ENCODE measurements around the gene MYO10.
"Not testable (repeated sequence)": the region's sequence is repeated elsewhere in the genome, so short reads cannot be mapped to it uniquely, and the experiment has no call there.

Gene MYO10

DNA sequence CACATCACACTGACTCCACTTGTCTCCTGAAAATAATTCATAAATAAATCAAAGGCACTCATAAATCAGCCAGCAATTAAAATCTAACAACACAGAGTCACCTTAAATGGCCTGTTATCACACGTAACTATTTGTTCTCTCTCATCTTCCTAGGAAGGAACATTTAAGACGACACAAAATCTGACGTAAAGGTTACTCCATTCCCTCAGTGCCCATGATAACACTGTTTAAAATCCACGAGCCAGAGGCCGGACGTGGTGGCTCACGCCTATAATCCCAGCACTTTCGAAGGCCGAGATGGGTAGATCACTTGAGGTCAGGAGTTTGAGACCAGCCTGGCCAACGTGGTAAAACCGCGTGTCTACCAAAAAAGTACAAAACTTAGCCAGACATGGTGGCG lies 56.4 kb downstream of the MYO10 start:
- Mint-ChIP-seq H3K27ac (no peak overlapping the region), H3K36me3 (no peaks in the 10 kb centered on the region), H3K4me1 (no peaks in the 10 kb centered on the region), H3K27me3 (no peaks in the 10 kb centered on the region), H3K9me3 (peaks cover 1 to 2% of the 10 kb centered on the region in 2 donors), H3K4me3 (no peak overlapping the region)
- DNase-seq (no peak), ATAC-seq (replicated peaks) (no peak)

- H3K4me3 Mint-ChIP-seq = no peak overlapping the region
- no peaks in the 10 kb centered on the region for H3K27me3 Mint-ChIP-seq
- H3K27ac Mint-ChIP-seq = no peak overlapping the region
- H3K4me1 Mint-ChIP-seq = no peaks in the 10 kb centered on the region
- H3K9me3 Mint-ChIP-seq = peaks cover 5 to 6% of the 10 kb centered on the region in 2 donors
- ATAC-seq (replicated peaks) (no peak), DNase-seq (no peak)
- peaks cover 0 to 3% of the 10 kb centered on the region in 2 donors for H3K36me3 Mint-ChIP-seq
These were observed 56.9 kb downstream of the MYO10 start for GRCh38 chr5:16879191-16879590.

DNA sequence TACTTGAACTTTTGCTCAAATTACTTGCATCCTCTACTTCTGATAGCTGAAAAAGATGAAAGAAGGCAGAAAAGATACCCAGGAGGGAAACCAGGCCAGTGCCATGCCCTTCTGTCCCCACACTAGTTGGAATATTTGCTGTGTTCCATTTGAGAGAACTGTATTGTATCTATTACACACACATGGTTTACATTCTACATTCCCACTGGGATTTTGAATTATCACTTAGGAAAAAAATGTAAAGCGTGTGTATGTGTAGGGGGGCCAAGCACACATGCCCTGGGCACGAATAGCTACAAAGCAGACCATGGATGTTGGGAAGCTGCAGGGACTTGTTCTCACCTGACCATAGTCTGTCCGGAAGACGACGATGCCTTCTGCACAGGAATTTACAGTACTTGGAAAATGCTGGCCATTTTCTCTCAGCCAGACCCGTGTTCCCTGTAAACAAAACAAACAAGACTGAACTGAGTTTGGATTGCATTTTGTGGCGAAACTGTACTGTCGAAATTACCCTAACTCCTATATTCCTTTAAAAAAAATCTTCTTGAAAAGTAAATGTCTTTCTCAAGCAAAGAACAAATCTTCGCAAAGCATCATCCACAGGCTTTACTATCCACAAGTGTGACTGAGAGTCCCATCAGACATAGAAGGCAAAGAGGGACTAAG lies 58.7 kb downstream of the MYO10 start:
- H3K27me3 Mint-ChIP-seq = no peaks in the 10 kb centered on the region
- H3K4me1 Mint-ChIP-seq = no peaks in the 10 kb centered on the region
- no peak overlapping the region for H3K27ac Mint-ChIP-seq
- H3K36me3 Mint-ChIP-seq = peaks cover 0 to 3% of the 10 kb centered on the region in 2 donors
- H3K9me3 Mint-ChIP-seq = peaks cover 11 to 14% of the 10 kb centered on the region in 2 donors
- no peak for ATAC-seq (replicated peaks)
- DNase-seq = no peak
- no peak overlapping the region for H3K4me3 Mint-ChIP-seq

DNA sequence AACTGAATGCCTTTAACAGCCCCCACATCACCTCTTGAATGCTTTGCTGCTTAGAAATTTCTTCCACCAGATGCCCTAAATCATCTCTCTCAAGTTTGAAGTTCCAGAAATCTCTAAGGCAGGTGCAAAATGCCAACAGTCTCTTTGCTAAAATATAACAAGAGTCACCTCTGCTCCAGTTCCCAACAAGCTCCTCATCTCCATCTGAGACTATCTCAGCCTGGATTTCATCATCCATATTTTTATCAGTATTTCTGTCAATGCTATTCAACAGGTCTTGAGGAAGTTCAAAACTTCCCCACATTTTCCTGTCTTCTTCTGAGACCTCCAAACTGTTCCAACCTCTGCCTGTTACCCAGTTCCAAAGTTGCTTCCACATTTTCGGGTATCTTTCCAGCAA lies 61.7 kb downstream of the MYO10 start:
- not testable (repeated sequence) for ATAC-seq (replicated peaks); DNase-seq; H3K27ac Mint-ChIP-seq; H3K27me3 Mint-ChIP-seq; H3K4me3 Mint-ChIP-seq; H3K36me3 Mint-ChIP-seq; H3K4me1 Mint-ChIP-seq
- H3K9me3 Mint-ChIP-seq = peaks cover 17 to 19% of the 10 kb centered on the region in 2 donors

GRCh38 chr5:16871746-16872339 lies 64.2 kb downstream of the MYO10 start:
- no peak overlapping the region for H3K4me3 Mint-ChIP-seq
- no peak overlapping the region for H3K27ac Mint-ChIP-seq
- no peaks in the 10 kb centered on the region for H3K4me1 Mint-ChIP-seq
- peaks cover 17 to 19% of the 10 kb centered on the region in 2 donors for H3K9me3 Mint-ChIP-seq
- DNase-seq = no peak
- H3K36me3 Mint-ChIP-seq = peaks cover 0 to 3% of the 10 kb centered on the region in 2 donors
- no peak for ATAC-seq (replicated peaks)
- H3K27me3 Mint-ChIP-seq = no peaks in the 10 kb centered on the region

DNA sequence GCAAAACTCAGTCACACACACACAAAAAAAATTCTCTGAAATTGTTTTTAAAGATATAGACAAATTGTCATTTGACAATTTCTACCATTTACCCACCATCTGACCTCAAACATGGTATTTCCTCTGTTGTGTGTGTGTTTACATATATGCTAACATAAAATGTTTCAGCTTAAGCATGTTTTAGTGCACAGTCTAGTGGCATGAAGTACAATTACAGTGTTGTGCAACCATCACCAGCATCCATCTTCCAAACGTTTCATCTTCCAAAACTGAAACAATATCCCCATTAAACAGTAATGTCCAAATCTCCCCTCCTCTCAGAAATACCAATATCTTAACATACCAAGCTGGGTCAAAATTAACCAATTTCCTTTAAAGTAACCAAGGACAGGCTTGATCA lies 65.2 kb downstream of the MYO10 start:
- ATAC-seq (replicated peaks) (no peak), DNase-seq (no peak)
- Mint-ChIP-seq H3K4me1 (no peaks in the 10 kb centered on the region), H3K27ac (no peak overlapping the region), H3K27me3 (no peaks in the 10 kb centered on the region), H3K9me3 (peaks cover 17 to 19% of the 10 kb centered on the region in 2 donors), H3K36me3 (peaks cover 0 to 3% of the 10 kb centered on the region in 2 donors), H3K4me3 (no peak overlapping the region)

DNA sequence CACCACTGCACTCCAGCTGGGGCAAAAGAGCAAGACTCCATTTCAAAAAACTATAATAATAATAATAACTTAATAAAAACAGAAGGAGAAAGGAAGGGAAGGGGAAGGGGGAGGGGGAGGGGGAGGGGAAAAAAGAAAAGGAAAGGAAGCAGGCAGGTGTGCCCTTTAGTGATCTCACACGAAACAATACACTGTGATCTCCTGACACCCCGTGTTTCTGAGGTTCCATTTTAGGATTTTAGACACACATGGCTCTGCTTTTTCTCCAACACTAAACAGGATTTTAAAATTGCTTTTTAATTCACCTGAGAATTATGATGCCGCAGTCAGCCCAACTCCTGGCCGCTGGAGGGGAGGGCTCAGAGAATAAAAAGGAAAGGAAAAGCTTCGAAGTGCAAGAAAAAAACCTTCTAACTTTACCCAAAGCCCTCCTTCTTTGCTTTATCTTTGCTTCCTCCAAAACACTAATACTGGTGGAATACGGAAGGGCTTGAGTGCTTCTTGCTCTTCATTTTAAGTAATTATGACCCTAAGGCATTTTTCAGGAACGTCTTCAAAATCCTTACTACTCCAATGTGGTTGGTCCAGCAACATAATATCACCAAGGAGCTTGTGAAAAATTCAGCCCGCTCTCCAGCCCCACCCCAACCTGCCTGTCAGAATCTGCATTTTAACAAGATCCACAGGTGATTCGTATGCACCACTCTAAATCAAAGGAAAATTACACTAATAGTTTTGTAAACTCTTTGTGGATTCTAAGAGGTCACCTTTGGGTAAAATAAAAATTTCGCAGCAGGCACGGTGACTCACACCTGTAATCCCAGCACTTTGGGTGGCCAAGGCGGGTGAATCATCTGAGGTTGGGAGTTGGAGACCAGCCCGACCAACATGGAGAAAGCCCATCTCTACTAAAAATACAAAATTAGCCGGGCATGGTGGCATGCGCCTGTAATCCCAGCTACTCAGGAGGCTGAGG lies 66.0 kb downstream of the MYO10 start:
- DNase-seq = no peak
- no peak overlapping the region for H3K27ac Mint-ChIP-seq
- H3K36me3 Mint-ChIP-seq = peaks cover 0 to 3% of the 10 kb centered on the region in 2 donors
- peaks cover 17 to 19% of the 10 kb centered on the region in 2 donors for H3K9me3 Mint-ChIP-seq
- no peak for ATAC-seq (replicated peaks)
- H3K4me3 Mint-ChIP-seq = no peak overlapping the region
- H3K27me3 Mint-ChIP-seq = no peaks in the 10 kb centered on the region
- no peaks in the 10 kb centered on the region for H3K4me1 Mint-ChIP-seq

- DNase-seq (no peak), ATAC-seq (replicated peaks) (no peak)
- Mint-ChIP-seq H3K9me3 (peaks cover 5 to 9% of the 10 kb centered on the region in 2 donors), H3K27me3 (no peaks in the 10 kb centered on the region), H3K4me3 (no peak overlapping the region), H3K4me1 (peaks cover 0 to 4% of the 10 kb centered on the region in 2 donors), H3K27ac (no peak overlapping the region), H3K36me3 (no peaks in the 10 kb centered on the region)
These were observed 68.5 kb downstream of the MYO10 start for GRCh38 chr5:16867577-16867953.

GRCh38 chr5:16866795-16867576 lies 69.1 kb downstream of the MYO10 start:
- no peak overlapping the region for H3K4me3 Mint-ChIP-seq
- no peaks in the 10 kb centered on the region for H3K27me3 Mint-ChIP-seq
- peaks cover 0 to 4% of the 10 kb centered on the region in 2 donors for H3K4me1 Mint-ChIP-seq
- DNase-seq = no peak
- H3K36me3 Mint-ChIP-seq = no peaks in the 10 kb centered on the region
- peaks cover 2 to 4% of the 10 kb centered on the region in 2 donors for H3K9me3 Mint-ChIP-seq
- no peak overlapping the region for H3K27ac Mint-ChIP-seq
- ATAC-seq (replicated peaks) = no peak

DNA sequence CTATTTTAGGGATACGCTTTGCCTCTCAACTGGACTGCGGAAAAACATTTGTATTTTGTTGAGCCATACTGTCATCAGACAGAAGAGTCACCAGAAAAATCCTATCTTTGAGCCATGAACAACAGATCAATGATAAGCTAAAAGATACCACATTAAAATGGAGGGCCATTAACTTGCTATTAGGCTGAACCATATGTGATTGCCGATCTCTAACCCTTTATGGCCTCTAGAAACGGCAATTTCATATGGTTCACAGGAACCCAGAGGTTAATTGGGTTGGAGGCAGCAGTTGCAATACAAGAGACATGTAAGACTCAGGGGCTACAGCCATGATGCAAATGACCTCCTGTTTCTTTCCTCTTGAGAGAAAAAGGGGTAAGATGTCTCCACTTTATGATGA lies 69.8 kb downstream of the MYO10 start:
- ATAC-seq (replicated peaks) = no peak

DNA sequence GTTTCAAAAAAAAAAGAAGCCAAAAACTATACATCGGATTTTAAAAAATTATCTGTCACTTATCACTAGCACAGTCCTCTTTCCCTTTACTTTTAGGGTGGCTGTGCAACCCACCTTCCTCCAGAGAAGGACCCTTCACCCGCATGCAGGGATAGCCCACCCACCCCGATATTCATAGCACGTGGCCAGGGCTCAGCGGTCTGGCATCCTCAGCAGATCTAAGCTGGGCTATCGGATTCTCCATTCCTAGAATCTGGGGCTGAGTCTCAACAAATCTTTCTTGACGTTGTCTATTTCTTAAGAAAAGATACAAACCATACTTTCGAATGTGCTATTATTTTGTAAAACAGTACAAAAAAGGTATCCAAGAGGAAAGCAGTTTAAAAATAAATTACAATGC lies 70.9 kb downstream of the MYO10 start:
- ATAC-seq (replicated peaks) (no peak), DNase-seq (no peak)
- Mint-ChIP-seq H3K27me3 (no peaks in the 10 kb centered on the region), H3K36me3 (no peaks in the 10 kb centered on the region), H3K4me3 (no peak overlapping the region), H3K9me3 (no peaks in the 10 kb centered on the region), H3K27ac (no peak overlapping the region), H3K4me1 (peaks cover 0 to 4% of the 10 kb centered on the region in 2 donors)

More for the DNA sequence above, 69.8 kb downstream of the MYO10 start:
- H3K4me3 Mint-ChIP-seq = no peak overlapping the region
- no peaks in the 10 kb centered on the region for H3K36me3 Mint-ChIP-seq
- no peaks in the 10 kb centered on the region for H3K9me3 Mint-ChIP-seq
- no peak overlapping the region for H3K27ac Mint-ChIP-seq
- peaks cover 0 to 4% of the 10 kb centered on the region in 2 donors for H3K4me1 Mint-ChIP-seq
- H3K27me3 Mint-ChIP-seq = no peaks in the 10 kb centered on the region
- no peak for DNase-seq

- no peak for ATAC-seq (replicated peaks)
- peaks cover 0 to 4% of the 10 kb centered on the region in 2 donors for H3K4me1 Mint-ChIP-seq
- H3K36me3 Mint-ChIP-seq = no peaks in the 10 kb centered on the region
- DNase-seq = no peak
- H3K4me3 Mint-ChIP-seq = no peak overlapping the region
- no peak overlapping the region for H3K27ac Mint-ChIP-seq
- no peaks in the 10 kb centered on the region for H3K27me3 Mint-ChIP-seq
- no peaks in the 10 kb centered on the region for H3K9me3 Mint-ChIP-seq
These were observed 71.4 kb downstream of the MYO10 start for GRCh38 chr5:16864631-16865131.

- no peak for ATAC-seq (replicated peaks)
- H3K9me3 Mint-ChIP-seq = no peaks in the 10 kb centered on the region
- no peaks in the 10 kb centered on the region for H3K27me3 Mint-ChIP-seq
- H3K36me3 Mint-ChIP-seq = no peaks in the 10 kb centered on the region
- no peak for DNase-seq
- H3K27ac Mint-ChIP-seq = no peak overlapping the region
- no peak overlapping the region for H3K4me3 Mint-ChIP-seq
- H3K4me1 Mint-ChIP-seq = peaks cover 0 to 4% of the 10 kb centered on the region in 2 donors
These were observed 72.6 kb downstream of the MYO10 start for GRCh38 chr5:16863469-16863946.

DNA sequence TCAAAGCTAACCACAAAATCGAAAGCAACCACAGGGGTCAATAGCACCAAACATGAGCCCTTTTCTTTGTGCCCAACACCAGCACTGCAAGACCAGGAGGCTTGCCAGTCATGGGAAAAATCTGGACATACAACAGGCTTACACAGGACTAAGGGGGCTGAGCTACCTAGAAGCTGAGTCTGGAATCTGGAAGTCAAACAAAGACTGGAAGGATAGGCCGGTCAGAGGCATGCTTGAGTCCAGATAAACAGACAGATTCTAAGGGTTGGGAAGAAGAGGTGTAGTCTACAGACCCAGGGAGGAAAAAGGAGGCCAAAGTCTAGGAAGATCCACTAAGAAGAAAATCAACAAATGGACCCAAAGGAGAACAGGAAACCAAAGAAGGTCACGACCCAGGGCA lies 73.3 kb downstream of the MYO10 start:
- no peaks in the 10 kb centered on the region for H3K36me3 Mint-ChIP-seq
- H3K27ac Mint-ChIP-seq = no peak overlapping the region
- H3K9me3 Mint-ChIP-seq = no peaks in the 10 kb centered on the region
- no peak for DNase-seq
- peaks cover 0 to 4% of the 10 kb centered on the region in 2 donors for H3K4me1 Mint-ChIP-seq
- no peak for ATAC-seq (replicated peaks)
- no peak overlapping the region for H3K4me3 Mint-ChIP-seq
- H3K27me3 Mint-ChIP-seq = no peaks in the 10 kb centered on the region
